ENCODE data around the gene TRAF2.

DNA sequence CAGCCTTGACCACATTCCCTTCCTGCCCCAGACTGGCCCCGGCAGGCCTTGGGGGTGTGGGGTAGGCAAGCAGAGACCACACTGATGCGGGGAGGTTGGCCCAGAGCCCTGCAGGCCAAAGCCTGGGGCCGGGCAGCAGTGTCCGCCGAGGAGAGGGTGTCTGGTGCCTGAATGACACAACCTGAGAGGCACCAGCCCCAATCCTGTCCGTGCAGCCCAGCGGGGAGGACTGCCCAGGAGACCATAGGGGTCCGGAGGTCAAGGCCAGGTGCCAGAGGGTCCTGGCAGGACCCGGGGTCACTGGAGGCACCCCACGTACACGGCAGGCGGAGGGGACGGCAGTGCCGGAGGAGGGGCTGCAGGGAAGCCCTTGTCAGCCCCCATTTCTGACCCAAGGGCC, 85.4 kb downstream of the TRAF2 start:
- TF ChIP-seq, protein P1, sequence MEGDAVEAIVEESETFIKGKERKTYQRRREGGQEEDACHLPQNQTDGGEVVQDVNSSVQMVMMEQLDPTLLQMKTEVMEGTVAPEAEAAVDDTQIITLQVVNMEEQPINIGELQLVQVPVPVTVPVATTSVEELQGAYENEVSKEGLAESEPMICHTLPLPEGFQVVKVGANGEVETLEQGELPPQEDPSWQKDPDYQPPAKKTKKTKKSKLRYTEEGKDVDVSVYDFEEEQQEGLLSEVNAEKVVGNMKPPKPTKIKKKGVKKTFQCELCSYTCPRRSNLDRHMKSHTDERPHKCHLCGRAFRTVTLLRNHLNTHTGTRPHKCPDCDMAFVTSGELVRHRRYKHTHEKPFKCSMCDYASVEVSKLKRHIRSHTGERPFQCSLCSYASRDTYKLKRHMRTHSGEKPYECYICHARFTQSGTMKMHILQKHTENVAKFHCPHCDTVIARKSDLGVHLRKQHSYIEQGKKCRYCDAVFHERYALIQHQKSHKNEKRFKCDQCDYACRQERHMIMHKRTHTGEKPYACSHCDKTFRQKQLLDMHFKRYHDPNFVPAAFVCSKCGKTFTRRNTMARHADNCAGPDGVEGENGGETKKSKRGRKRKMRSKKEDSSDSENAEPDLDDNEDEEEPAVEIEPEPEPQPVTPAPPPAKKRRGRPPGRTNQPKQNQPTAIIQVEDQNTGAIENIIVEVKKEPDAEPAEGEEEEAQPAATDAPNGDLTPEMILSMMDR (conservative IDR thresholded peaks at IDR 0.05; ENCODE audit: low read depth, low read length) = no peak
- TF ChIP-seq POLR2A (IDR thresholded peaks at IDR 0.05; ENCODE audit: low read depth, low read length) (no peak), FOS (IDR thresholded peaks at IDR 0.05; ENCODE audit: low read depth, low read length) (no peak), SMC3 (IDR thresholded peaks at IDR 0.05; ENCODE audit: low read depth, low read length) (no peak), MAZ (IDR thresholded peaks at IDR 0.05; ENCODE audit: borderline replicate concordance, low read depth, low read length) (no peak), CHD1 (IDR thresholded peaks at IDR 0.05; ENCODE audit: low read depth, low read length) (no peak), CEBPB (IDR thresholded peaks at IDR 0.05; ENCODE audit: low read depth, low read length) (no peak), RAD21 (IDR thresholded peaks at IDR 0.05; ENCODE audit: low read length) (no peak)
